NCI-H2081 (cell line): ENCODE measurements around the gene COG6.

ENCODE experiments used
- DNase-seq, 2 experiments: peaks; one replicate each; lab custom pipeline; 2025; lab: John Stamatoyannopoulos, UW

COG6 gene

DNA sequence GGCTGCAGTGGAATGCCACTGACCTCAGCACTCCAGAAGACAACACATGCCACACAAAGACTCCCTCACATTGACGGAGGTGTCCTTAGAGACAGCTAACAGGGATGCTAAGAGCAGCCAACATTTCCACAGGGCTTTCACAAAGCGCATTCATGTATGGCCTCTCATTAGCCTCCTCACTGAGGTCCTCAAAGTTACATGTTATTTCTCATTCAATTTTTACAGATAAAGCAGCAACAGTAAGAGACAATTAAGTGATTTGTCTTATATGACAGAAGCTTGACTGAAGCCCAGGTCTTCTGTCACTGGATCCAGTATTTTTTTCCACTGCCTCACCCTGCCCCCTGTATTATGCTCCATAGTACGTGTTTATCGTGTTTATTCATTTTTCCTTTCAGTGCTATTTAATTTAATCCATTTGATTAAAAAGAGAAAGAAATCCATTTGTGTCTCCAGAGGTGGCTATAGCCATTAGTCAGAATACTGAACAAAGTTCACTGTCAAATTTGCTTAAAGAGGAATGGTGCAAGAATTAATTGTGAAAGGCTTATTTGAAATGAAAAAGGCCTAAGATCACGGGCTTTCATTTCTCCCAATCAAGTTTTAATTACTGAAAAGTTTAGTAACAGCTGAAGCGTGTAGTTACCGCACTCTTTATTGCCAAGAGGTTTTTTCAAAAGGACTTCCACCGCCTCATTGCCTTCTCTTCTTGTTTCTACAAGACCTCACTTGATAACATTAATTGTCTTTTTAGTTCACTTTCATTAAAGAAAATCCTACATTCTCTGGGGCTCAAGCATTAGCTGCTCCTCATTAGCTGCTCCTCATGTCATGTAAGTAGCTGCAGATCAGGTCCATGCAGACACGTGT, 115.0 kb downstream of the COG6 start:
- DNase-seq = no peak

DNA sequence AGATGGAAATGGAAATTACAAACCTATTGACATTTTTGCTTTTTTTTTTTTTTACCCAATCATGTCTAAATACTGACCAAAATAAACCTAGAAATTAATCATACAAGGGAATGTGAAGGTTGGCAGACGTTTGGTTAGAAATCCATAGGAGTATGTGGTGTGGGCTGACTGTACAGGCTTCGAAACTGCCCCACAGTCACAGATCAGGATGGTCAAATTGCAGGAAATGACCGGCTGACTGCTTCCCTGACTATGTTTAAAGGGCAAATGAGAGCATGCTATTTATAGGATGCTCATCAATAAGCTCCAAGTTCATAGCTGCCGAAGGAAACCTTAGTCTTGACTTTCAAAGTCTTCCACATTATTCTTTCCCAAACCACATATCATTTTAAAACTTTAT, 118.4 kb downstream of the COG6 start:
- no peak for DNase-seq

GRCh38 chr13:39776439-39776838, 121.0 kb downstream of the COG6 start:
- no peak for DNase-seq

- no peak for DNase-seq
These were observed 121.6 kb downstream of the COG6 start for GRCh38 chr13:39777021-39777420.

DNA sequence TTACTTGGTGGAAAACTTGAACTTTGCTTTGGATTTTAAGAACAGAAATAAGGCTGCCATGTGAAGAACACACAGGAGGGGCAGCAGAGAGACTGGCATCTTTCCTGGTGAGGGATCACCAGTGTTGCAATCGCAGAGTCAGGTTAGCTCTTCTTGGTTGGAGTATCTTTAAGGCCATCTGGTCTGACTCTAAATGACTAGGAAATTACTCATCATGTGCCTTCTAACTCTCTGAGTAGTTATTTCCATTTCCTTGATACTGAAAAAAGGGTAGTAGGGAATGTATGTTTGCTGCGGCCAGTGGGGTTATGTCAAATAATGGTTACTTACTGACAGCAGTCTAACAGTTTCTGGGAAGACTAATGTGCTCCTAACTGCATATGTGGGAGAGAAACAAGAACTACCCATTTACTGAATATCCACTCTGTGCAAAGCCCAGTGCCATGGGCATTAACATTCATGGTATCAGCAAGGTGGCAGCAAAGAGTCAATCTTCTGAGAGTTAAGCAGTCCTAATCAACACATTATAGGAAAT, 122.1 kb downstream of the COG6 start:
- DNase-seq = no peak

GRCh38 chr13:39779337-39780265, 124.1 kb downstream of the COG6 start:
- no peak for DNase-seq

- DNase-seq = no peak
These were observed 125.2 kb downstream of the COG6 start for GRCh38 chr13:39780711-39781110.

DNA sequence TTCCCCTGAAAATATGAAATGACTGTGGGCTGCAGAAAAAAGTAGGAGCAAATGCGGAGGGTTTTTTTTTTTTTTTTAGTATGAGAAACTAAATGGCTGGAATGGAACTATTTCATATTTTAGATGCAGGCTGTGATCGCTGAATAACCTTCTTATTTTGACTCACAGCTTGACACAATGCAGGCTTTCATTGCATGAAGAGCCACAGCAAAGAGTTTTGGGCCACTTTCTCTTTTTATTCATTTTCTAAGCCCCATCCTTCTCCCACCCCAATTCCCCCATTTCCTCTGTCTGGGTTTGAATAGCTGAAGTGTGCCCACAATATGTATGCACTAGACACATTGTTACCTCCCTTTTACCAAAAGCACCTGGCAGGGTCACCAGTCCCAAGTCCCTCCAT, 125.9 kb downstream of the COG6 start:
- no peak for DNase-seq

- DNase-seq = no peak
These were observed 127.6 kb downstream of the COG6 start for GRCh38 chr13:39783051-39783450.

DNA sequence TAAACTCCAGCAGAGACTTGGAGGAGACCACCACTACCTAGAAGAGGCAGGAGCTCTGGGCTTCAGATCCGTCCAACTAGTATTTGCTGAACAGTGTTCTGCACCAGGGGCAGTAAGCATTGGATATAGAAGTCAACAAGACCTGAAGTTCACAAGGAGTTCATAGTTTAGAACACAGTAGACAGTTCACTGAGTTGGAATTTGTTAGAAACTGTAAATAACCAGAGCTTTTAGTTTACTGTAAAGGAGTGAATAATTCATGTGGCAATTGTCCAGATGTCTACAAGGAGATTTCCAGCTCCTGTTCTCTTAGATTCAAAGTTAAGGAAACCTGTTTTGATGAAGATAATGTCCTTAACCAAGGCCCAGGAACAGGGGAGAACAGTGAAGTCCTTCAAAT, 128.9 kb downstream of the COG6 start:
- DNase-seq = no peak

GRCh38 chr13:39786091-39786490, 130.6 kb downstream of the COG6 start:
- DNase-seq = no peak

GRCh38 chr13:39787086-39787487, 131.6 kb downstream of the COG6 start:
- no peak for DNase-seq

DNA sequence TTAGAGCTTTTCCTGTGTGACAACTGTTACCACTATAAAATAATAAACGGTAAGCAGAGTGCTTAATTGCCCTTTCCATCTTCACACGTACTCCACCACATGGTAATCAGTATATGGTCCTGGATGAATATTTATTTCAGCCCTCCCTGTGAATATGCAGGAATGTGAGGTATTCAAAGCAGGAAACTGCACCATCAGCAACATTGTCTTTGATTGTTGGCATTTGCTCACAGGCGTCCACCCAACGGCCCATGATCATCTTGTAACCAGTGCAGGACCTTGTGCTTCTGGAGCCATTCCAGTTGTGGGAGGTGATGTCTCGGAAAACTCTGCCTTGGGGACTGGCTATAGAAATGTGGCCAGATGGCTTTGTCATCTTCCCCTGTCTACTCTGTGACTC, 132.6 kb downstream of the COG6 start:
- no peak for DNase-seq

- no peak for DNase-seq
These were observed 134.0 kb downstream of the COG6 start for GRCh38 chr13:39789451-39789850.
